CD4-positive, alpha-beta T cell treated with Interferon gamma for 1 hour (primary cell): ENCODE measurements around the gene GP1BB.

Experiments
- DNase-seq: peaks from one replicate; pipeline ENCODE4 v3.0.0-alpha.2; 2020

GP1BB gene

DNA sequence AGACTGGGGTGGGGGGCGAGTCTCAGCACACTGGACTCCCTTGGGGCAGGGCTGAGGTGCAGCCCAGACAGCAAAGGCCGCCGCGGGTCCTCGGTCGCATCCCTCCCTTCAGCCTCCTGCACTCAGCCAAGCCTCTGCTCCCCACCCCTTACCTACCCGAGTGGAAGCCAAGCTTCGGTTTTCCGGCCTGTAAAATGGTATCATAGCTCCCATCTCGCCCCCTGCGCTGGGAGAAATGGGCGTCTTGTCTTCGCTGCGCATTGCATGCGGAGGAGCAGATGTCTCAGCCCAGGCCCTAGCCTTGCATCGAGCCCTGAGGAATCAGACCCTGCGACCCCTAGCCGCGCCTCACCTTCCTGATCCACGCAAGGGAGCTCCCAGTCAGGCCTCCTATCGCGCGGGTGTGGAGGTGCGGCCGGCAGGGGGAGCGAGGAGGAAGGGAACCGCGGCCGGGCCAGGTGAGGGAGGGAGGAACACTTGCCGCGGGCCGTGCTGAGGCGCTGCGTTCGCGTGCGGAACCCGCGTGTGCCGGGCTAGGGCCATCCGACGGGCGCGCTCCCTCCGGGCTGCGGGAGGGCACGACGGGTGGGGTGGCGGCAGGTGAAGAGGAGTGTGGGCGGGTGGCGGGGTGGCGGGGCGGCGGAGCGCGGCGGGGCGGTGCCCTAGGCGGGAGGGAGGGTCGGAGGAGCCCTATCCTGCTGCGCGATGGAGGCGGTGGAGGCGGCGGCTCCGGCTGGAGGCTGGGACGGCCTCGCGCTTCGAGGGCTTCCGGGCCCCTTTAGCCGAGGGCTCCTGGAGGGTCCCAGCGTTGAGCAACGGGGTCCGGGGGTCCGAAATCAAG lies 33.2 kb downstream of the GP1BB start:
- DNase-seq, result peak; percentile 60

DNA sequence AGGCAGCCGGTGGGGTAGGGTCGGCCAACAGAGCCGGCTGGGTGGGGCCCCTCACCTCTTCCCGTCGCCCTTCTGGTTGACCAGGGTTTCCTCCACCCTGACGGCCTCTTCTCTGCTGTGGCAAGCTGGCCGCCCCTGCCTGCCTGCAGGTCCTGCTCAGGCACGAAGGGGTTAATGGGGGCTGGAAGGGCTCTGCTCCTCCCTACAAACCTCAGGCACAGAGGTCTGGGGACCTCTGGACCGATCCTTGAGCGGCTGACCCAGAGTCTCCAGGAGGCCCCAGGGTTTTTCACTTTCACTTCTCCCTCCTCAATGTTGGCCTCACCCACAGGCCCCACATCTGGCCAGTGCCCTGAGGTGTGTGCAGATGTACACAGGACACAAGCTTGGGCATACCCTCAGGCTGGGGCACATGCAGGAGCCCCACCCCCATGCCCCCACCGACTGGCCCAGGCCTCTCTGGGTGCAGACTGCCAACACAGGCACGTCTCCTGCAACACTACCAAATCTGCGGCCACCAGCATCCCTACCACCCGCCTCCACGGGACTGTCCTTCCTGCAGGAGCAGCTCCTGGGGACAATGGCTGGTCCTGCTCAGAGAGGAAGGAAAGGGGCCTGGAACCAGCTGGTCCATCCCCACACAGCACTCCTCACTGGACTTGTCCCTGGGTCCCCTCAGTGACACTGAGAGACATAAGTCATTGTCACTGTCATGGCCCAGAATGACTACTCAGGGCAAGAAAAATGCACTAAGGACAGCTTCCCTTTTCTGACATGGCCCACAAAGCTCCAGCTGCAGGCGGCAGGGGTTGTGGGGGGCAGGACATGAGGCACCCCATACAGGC lies 34.0 kb downstream of the GP1BB start:
- peak; percentile 6 for DNase-seq

- DNase-seq, result no peak
These were observed 34.9 kb downstream of the GP1BB start for GRCh38 chr22:19757985-19758895.

DNA sequence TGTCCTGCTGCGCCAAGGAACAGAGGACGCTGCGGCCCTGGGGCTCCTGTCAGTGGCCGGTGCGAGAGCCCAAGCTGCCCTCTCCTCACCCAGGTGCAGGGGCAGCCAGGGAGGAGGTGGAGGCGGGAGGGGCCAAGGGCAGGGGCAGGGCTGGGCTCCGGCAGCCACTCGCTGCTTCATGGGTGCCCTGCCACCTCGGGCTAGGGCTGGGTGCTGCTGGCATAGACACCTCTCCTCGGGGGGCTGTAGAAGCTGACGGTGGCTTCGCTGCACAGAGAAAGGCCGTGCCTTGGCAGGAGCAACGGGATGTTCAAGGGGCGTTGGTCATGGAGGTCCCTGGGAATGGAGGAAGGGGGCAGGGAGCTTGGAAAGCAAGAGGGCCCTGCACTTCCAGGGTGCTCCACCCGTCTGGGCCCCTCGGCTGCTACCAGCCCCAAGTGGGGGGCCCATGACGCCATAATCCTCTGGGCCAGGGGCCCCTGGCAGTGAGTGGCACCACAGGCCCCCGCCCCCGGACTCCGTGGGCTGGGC lies 35.6 kb downstream of the GP1BB start:
- no peak for DNase-seq

DNA sequence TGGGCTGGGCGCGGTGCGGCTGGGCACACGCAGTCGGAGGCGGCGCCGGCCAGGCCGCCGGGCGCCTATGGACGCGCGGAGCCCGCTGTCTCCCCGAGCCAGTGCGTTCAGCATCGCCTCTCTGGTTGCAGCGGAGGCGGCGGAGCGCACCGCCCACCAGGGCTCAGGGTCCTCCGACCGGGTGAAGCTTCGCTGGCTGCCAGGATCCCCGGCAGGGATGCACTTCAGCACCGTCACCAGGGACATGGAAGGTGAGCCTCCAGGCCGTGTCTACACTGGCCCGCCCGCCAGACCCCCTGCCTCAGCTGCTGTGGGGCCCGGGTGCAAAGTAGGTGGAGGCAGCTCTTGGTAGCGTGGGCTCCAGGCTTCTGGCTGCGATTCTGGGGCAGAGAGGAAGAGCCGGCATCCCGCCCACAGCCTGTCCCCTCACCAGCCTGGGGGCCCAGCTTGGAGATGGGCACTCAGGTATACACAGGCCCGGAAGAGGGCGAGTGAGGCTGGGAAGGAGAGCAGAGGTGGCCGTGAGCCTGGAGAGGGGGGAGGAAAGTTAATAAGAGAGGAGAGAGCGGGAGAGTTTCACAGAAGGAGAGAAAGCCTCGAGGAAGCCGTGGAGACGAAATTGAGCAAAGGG lies 36.2 kb downstream of the GP1BB start:
- no peak for DNase-seq

- no peak for DNase-seq
These were observed 37.0 kb downstream of the GP1BB start, which contains the start of gene TBX1 for GRCh38 chr22:19760058-19760950. Gene TBX1 (plus strand): TSS chr22:19760778. CDS start chr22:19760844, 66 bp downstream.

GRCh38 chr22:19760951-19761724 lies 37.8 kb downstream of the GP1BB start:
- no peak for DNase-seq

DNA sequence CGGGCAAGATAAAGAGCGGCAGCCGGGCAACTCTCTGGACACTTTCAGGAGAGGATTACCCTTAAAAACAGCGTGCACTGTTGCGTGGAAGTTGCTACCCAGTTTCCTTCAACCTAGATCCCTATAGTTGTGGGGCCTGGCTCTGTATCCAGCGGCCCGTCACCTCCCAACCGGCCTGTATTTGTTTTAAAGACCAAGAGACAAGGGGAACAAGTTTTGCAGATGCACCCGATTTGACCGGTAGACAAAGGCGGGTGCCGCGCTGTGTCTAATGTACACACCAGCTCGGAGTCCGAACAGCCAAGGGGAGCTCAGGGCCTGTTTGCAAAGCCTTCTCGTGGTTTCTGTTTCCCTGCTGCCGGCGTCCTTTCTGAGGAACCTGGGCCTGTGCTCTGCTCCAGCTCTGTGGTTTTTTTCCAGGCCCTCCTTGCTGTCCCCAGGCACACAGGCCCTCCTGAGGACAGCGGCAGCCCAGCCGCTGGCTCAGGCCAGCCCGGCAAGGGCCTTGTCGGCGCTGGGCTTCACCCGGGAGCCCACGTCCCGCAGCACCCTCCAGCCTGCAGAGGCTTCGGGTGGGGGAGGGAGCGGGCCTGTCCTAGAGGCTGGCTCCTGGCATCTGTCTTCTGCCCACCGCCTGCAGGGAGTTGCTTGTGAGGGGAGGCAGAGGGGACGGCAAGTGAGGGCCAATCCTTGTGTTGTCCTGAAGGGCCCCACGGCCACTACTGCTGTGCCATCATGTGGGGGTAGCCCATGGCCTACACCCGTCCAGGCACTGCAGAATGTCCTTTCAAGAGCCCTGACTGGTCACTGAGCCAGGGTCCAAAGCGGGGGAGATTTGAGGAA lies 38.6 kb downstream of the GP1BB start:
- DNase-seq, result no peak

DNA sequence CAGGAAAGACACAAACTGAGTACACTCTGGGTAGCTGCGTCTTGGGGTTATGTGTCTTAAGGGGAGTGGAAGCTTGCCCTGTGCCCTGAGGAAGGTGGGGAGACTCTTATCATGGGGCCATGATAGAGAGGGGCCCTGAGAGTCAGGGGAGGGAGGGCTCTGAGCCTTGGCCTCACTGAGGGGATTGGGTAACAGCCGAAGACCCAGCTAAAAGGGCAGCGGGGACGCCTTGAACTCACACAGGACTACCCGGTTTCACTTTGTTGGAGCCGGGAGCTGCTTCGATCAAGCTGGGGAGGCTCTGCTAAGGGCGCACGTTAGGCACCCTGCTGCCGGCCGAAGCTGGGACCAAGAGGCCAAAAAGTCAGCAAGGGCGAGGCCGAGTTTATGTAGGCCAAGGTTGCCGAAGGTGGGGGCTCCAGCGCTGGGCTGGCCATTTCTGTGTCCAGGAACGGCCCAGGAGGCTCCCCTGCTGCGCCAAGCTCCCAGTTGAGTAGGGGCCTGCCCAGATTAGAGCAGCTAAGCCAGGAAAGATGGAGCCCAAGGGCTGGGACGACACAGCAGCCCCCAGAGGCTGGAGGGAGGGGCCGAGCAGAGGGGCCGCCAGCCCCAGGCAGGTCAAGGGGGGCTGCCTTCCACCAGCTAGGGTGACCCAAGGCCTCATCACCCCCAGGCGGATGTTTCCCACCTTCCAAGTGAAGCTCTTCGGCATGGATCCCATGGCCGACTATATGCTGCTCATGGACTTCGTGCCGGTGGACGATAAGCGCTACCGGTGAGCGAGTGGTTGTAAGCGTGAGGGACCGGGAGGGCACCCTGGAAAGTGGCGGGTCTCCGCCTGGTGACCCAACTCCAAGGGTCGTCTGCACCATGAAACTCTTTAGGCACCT lies 39.5 kb downstream of the GP1BB start:
- DNase-seq, result no peak

DNA sequence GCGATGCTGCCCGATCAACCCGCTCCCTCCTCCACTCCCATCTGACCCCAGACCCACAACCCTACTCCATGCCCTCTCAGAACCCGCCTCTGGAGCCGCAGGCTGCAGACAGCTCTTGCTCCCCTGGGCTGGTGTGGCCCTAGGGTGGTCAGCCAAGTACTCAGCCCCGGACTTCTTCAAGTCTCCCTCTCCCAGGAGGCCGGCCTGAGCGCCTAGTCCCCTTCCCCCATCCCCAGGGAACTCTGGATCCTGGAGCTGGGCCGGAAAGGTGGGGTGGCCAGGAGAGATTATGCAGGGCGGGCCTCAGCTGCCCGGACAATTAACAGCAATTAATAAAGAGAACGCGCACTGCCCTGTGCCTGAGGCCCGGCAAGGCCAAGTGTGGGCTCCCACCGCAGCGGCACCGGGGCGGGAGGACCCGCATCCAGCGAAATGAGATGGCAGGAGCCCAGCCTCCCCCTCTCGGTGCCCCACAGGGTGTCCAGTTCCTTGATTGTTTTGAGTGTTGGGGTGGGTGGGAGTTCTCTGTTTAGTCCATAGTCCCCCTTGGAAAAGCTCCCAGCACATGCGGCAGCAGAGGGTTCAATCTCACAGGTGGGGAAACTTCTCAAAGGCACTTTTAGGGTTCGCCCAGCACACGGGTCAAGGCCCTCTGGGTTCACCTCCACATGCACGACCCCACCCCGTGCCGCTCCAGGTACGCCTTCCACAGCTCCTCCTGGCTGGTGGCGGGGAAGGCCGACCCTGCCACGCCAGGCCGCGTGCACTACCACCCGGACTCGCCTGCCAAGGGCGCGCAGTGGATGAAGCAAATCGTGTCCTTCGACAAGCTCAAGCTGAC lies 40.3 kb downstream of the GP1BB start:
- no peak for DNase-seq

GRCh38 chr22:19764299-19764593 lies 40.9 kb downstream of the GP1BB start:
- DNase-seq, result no peak

DNA sequence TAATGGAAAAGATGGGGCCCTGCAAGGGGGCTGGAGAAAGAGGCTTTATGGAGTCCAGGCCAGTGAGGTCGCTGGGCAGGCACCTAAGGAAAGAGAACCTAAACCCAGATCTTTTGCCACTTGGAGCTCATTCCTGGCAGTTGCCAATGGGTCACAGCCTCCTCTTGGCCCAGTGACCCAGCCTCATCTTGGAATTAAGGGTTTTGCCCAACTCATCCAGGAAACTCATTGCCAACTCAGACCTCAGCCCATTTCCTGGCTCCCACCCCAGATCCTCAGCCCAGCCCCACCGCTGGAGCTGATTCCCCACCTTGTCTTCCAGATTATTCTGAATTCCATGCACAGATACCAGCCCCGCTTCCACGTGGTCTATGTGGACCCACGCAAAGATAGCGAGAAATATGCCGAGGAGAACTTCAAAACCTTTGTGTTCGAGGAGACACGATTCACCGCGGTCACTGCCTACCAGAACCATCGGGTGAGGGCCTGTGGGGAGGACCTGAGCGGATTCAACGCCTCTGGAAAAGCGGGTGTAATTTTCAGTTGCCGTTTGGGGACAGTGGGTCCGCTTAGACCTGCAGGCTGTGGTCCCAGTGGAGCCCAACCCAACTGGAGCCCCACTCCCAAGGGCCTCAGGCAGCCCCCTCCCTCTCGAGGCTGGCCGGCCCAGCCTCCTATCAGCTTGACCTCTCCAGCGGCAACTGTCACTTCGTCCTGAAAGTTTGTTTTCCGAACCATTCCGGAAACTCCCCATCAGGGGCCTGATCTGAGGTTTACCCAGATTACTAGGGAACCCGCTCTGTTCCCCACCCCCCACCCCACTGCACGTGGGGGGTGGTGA lies 41.5 kb downstream of the GP1BB start:
- DNase-seq, result no peak

DNA sequence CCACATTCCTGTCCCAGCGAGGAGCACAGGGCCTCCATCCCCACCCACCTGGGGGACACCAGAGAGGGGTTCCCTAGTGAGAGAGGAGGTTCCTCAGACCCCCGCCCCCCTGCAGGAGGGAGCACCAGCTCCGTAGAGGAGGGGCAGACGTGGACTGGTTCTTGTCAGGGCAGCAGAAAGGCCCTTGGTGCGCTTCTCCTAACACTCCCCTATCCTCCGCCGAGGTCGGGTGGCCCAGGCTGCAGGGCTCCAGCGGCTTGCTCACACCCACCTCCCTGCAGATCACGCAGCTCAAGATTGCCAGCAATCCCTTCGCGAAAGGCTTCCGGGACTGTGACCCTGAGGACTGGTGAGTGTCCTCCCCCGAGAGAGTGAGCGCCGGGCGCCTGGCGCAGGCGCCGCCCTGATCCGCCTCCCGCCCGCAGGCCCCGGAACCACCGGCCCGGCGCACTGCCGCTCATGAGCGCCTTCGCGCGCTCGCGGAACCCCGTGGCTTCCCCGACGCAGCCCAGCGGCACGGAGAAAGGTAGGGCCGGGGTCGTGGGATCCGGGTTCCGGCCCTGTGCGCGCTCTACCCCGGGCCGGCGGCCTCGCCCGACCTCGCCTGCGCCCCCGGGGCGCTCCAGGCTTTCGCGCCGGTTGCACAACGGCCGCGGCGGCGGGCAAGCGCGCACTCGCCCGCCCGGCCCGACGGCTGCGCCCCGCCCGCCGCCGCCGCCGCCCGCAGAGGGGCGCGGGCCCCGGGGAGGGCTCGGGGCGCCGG lies 42.3 kb downstream of the GP1BB start:
- DNase-seq, result no peak

DNA sequence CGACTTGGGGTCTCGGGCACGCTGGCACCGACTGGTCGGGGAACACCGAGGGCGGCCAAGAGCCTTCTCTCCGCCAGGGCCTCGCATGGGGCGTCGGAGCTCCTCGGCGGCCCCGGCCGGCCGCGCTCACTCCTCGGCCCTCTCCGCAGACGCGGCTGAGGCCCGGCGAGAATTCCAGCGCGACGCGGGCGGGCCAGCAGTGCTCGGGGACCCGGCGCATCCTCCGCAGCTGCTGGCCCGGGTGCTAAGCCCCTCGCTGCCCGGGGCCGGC lies 42.8 kb downstream of the GP1BB start:
- no peak for DNase-seq

GRCh38 chr22:19766511-19767426 lies 43.4 kb downstream of the GP1BB start:
- DNase-seq, result peak; percentile 49
